ENCODE measurements around the gene BRINP3.

The BRINP3 gene

GRCh38 chr1:190322274-190322673, 155.4 kb downstream of the BRINP3 start:
- DNase-seq (ENCODE audit: low read depth in 3 of 3): no peak

- no peak for DNase-seq (ENCODE audit: low read depth in 3 of 3)
Observed at GRCh38 chr1:190320952-190321351, 156.7 kb downstream of the BRINP3 start.

- DNase-seq (ENCODE audit: low read depth in 3 of 3): no peak
Observed at GRCh38 chr1:190312763-190313162, 164.9 kb downstream of the BRINP3 start.

- no peak for DNase-seq (ENCODE audit: low read depth in 3 of 3)
Observed at GRCh38 chr1:190303501-190303900, 174.2 kb downstream of the BRINP3 start.

- no peak for DNase-seq (ENCODE audit: low read depth in 3 of 3)
Observed at GRCh38 chr1:190296453-190296852, 181.2 kb downstream of the BRINP3 start.

GRCh38 chr1:190289897-190290296, 187.8 kb downstream of the BRINP3 start:
- no peak for DNase-seq (ENCODE audit: low read depth in 3 of 3)

- DNase-seq (ENCODE audit: low read depth in 3 of 3): no peak
Observed at GRCh38 chr1:190286111-190286510, 191.6 kb downstream of the BRINP3 start.

- DNase-seq (ENCODE audit: low read depth in 3 of 3): no peak
Observed at GRCh38 chr1:190277107-190277506, 200.6 kb downstream of the BRINP3 start.

GRCh38 chr1:190274721-190275120, 202.9 kb downstream of the BRINP3 start:
- no peak for DNase-seq (ENCODE audit: low read depth in 3 of 3)

- no peak for DNase-seq (ENCODE audit: low read depth in 3 of 3)
Observed at GRCh38 chr1:190273161-190273560, 204.5 kb downstream of the BRINP3 start.

- no peak for DNase-seq (ENCODE audit: low read depth in 3 of 3)
Observed at GRCh38 chr1:190262538-190262937, 215.1 kb downstream of the BRINP3 start.

GRCh38 chr1:190259424-190259823, 218.2 kb downstream of the BRINP3 start:
- no peak for DNase-seq (ENCODE audit: low read depth in 3 of 3)

GRCh38 chr1:190258003-190258402, 219.7 kb downstream of the BRINP3 start:
- DNase-seq (ENCODE audit: low read depth in 3 of 3): no peak

GRCh38 chr1:190252046-190252445, 225.6 kb downstream of the BRINP3 start:
- DNase-seq (ENCODE audit: low read depth in 3 of 3): no peak

- no peak for DNase-seq (ENCODE audit: low read depth in 3 of 3)
Observed at GRCh38 chr1:190250368-190250767, 227.3 kb downstream of the BRINP3 start.

- DNase-seq (ENCODE audit: low read depth in 3 of 3): no peak
Observed at GRCh38 chr1:190244406-190244805, 233.3 kb downstream of the BRINP3 start.

- DNase-seq (ENCODE audit: low read depth in 3 of 3): no peak
Observed at GRCh38 chr1:190243056-190243455, 234.6 kb downstream of the BRINP3 start.

- DNase-seq (ENCODE audit: low read depth in 3 of 3): no peak
Observed at GRCh38 chr1:190226006-190226405, 251.7 kb downstream of the BRINP3 start.

GRCh38 chr1:190212450-190212849, 265.2 kb downstream of the BRINP3 start:
- no peak for DNase-seq (ENCODE audit: low read depth in 3 of 3)

GRCh38 chr1:190207733-190208132, 269.9 kb downstream of the BRINP3 start:
- DNase-seq (ENCODE audit: low read depth in 3 of 3): no peak

GRCh38 chr1:190205713-190206112, 272.0 kb downstream of the BRINP3 start:
- DNase-seq (ENCODE audit: low read depth in 3 of 3): no peak

- DNase-seq (ENCODE audit: low read depth in 3 of 3): no peak
Observed at GRCh38 chr1:190196020-190196419, 281.6 kb downstream of the BRINP3 start.

- no peak for DNase-seq (ENCODE audit: low read depth in 3 of 3)
Observed at GRCh38 chr1:190193508-190194115, 284.1 kb downstream of the BRINP3 start.

GRCh38 chr1:190192627-190193026, 285.0 kb downstream of the BRINP3 start:
- no peak for DNase-seq (ENCODE audit: low read depth in 3 of 3)
